ENCODE measurements around the gene ZFP90. TPM values are rescaled to one million over a fixed set of nuclear protein-coding genes. Genes with fewer than 3 reads are reported as not detected.

Gene ZFP90
- total RNA-seq (10 to 100 TPM; 11.4 to 28.6 (median 21.1) TPM), polyA plus RNA-seq (10 to 100 TPM in 2 of 3 donors, 1 to 10 TPM in 1; 7.1 to 14.7 (median 12.4) TPM)
- long read RNA-seq, donor 1, full-length matches to known transcripts: 7 of 7 reads
- long read RNA-seq, donor 1, partial matches to known transcripts: 0 of 7 reads
- long read RNA-seq, donor 1, other reads (novel, unspliced or antisense): 0 of 7 reads
- long read RNA-seq, donor 2, partial matches to known transcripts: 0 of 5 reads
- long read RNA-seq, donor 2, other reads (novel, unspliced or antisense): 0 of 5 reads
- long read RNA-seq, donor 3, full-length matches to known transcripts: 2 of 2 reads
- long read RNA-seq, donor 3, partial matches to known transcripts: 0 of 2 reads
- long read RNA-seq, donor 3, other reads (novel, unspliced or antisense): 0 of 2 reads
- long read RNA-seq, donor 4, partial matches to known transcripts: 0 of 6 reads
- long read RNA-seq, donor 4, other reads (novel, unspliced or antisense): 3 of 6 reads
- long read RNA-seq, donor 5, full-length matches to known transcripts: 3 of 13 reads
- long read RNA-seq, donor 5, partial matches to known transcripts: 0 of 13 reads
- long read RNA-seq, donor 5, other reads (novel, unspliced or antisense): 10 of 13 reads
- long read RNA-seq, donor 6, partial matches to known transcripts: 0 of 1 reads
- long read RNA-seq, donor 6, other reads (novel, unspliced or antisense): 1 of 1 reads
- long read RNA-seq, donor 7, partial matches to known transcripts: 0 of 3 reads
- long read RNA-seq, donor 7, other reads (novel, unspliced or antisense): 0 of 3 reads
- long read RNA-seq, donor 8, full-length matches to known transcripts: 7 of 7 reads
- long read RNA-seq, donor 8, partial matches to known transcripts: 0 of 7 reads
- long read RNA-seq, donor 8, other reads (novel, unspliced or antisense): 0 of 7 reads
- long read RNA-seq, donor 9, transcript ZFP90-212 (1 exons, 3,901 nt): major isoform, 7 of 7 reads
- long read RNA-seq, donor 9, partial matches to known transcripts: 0 of 7 reads
- long read RNA-seq, donor 9, other reads (novel, unspliced or antisense): 0 of 7 reads
- long read RNA-seq, donor 10, partial matches to known transcripts: 0 of 1 reads
- long read RNA-seq, donor 10, other reads (novel, unspliced or antisense): 0 of 1 reads

DNA sequence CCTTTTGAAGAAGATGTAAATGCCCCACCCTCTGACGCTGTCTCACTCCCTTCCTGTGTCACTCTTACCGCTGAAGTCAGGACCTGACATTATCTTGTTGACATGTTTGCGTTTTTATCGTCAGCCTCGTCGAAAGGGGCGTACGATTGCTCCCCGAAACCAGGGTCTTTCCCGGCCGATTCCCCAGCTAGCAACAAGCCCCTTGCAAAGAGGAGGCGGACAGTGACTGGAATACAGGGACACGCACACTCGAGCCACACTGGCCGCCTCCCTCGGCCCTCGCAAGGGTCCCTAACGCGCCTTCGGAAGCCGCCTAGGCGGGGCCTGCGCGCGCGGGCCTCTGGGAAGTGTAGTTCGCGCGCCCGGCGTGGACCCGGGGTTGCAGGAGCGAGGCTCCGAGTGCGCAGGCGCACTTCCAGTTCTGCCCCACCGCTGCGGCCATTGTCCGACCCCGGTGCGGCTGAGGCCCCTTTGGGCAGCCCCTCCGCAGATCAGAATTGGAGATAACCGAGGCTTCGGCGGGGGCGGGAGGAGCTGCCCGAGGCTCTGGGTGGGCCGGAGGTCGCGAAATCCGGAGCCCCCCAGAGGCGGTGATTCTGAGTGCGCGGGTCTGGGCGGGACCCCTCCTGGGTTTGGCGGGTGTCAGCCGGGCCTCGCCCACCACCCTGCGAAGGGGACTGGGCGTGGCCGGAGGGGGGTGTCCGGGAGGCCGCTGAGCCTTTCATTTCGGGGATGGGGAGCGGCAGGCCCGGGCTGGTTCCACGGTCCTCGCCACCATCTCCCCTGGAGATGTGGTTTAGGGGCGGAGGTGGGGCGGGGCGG, at the start of gene ZFP90:
ZFP90 (plus strand) TSS at position 412 of the 822 bp plus-strand sequence. CDS start 502 bp downstream, outside the sequence.
- no peaks in the 10 kb centered on the region for H3K27me3 ChIP-seq
- TF ChIP-seq POLR2A (IDR thresholded peaks at IDR 0.05): peak; percentile 47 to 50
- TF ChIP-seq, protein P1, sequence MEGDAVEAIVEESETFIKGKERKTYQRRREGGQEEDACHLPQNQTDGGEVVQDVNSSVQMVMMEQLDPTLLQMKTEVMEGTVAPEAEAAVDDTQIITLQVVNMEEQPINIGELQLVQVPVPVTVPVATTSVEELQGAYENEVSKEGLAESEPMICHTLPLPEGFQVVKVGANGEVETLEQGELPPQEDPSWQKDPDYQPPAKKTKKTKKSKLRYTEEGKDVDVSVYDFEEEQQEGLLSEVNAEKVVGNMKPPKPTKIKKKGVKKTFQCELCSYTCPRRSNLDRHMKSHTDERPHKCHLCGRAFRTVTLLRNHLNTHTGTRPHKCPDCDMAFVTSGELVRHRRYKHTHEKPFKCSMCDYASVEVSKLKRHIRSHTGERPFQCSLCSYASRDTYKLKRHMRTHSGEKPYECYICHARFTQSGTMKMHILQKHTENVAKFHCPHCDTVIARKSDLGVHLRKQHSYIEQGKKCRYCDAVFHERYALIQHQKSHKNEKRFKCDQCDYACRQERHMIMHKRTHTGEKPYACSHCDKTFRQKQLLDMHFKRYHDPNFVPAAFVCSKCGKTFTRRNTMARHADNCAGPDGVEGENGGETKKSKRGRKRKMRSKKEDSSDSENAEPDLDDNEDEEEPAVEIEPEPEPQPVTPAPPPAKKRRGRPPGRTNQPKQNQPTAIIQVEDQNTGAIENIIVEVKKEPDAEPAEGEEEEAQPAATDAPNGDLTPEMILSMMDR (IDR thresholded peaks at IDR 0.05): no peak
- peaks cover 5 to 6% of the 10 kb centered on the region in 2 donors for H3K4me1 ChIP-seq (replicated peaks in 1 of 2)
- H3K36me3 ChIP-seq (replicated peaks in 1 of 2): peaks cover 0 to 3% of the 10 kb centered on the region in 2 donors
- WGBS, 4 donors: 0 to 2% (median 1%) methylated on average over 4 to 71 of the region's 71 CpGs
- peak within 1 kb of the TSS in 4 of 5 donors; percentile 41 to 73 (median 68) for H3K27ac ChIP-seq
- peak within 1 kb of the TSS; percentile 56 to 97 (median 84) for H3K4me3 ChIP-seq
- peak; percentile 81 to 91 (median 87) for DNase-seq
- no peaks in the 10 kb centered on the region for H3K9me3 ChIP-seq (replicated peaks in 1 of 3)
- intact Hi-C loops (cut with DNase I): no loop called here

DNA sequence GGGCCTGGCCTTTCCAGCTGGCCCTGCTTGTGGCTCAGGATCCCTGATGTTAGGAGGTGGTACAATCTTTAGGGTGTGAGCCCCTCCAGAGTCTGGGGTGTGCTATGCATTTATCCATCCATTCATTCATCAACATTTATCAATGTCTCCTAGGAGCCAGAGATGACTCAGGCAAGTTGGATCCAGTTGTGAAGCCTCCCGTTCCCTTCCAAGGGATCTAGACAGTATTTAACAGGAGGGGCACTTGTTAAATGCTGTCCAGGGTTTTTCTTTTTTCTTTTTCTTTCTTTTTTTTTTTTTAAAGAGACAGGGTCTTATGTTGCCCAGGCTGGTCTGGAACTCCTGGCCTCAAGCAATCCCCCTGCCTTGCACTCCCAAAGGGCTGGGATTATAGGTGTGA, 48.7 kb upstream of the ZFP90 start:
- intact Hi-C loops (cut with DNase I): no loop called here
- TF ChIP-seq POLR2A (IDR thresholded peaks at IDR 0.05): no peak
- TF ChIP-seq, protein P1 (IDR thresholded peaks at IDR 0.05): no peak
- no peak overlapping the region for H3K4me3 ChIP-seq
- no peak for DNase-seq
- WGBS, 4 donors: 46 to 56% (median 52%) methylated on average over 1 of the region's 1 CpG
- no peaks in the 10 kb centered on the region for H3K27me3 ChIP-seq
- H3K27ac ChIP-seq: no peak overlapping the region
- H3K36me3 ChIP-seq (replicated peaks in 1 of 2): no peaks in the 10 kb centered on the region
- H3K9me3 ChIP-seq (replicated peaks in 1 of 3): no peaks in the 10 kb centered on the region
- no peaks in the 10 kb centered on the region for H3K4me1 ChIP-seq (replicated peaks in 1 of 2)

DNA sequence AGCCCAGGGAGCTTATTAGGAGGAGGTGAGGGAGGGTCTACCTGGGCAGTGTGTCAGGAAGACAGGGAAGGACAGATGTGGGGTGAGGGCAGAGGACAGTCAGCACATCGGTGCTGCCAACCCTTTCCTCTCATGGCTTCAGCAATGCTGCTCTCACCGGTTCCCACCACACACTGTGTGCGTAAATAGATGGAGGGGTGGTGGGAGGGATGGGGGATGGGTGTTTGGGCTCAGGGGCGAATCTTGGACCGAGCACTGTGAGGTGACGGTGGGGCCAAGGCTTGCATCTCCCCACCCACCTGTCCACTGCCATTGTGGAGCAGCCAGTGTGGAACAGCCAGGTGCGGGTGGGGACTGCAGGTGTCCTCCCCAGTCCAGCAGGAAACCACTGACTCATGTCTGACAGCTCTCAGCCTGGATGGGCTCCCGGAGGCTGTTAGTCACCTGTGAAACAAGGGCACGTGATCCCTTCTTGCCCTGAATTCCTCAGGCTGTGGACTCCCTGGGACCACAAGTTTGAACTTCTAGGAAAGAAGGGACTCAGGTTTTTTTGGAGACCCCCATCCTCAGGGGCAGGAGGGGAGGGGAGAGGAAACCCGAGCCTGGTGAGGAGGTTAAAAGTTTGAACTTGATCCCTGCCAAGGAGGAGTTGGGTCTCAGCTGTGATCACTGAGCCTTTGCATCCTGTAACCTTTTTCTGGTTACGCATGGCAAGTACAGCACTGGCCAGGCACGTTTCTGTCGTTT, 48.1 kb upstream of the ZFP90 start:
- Histone ChIP-seq H3K27me3 (no peaks in the 10 kb centered on the region), H3K4me1 (replicated peaks in 1 of 2) (no peaks in the 10 kb centered on the region), H3K9me3 (replicated peaks in 1 of 3) (no peaks in the 10 kb centered on the region), H3K27ac (no peak overlapping the region), H3K4me3 (no peak overlapping the region), H3K36me3 (replicated peaks in 1 of 2) (no peaks in the 10 kb centered on the region)
- 39 to 62% (median 44%) methylated on average over 9 to 13 of the region's 13 CpGs for WGBS, 4 donors
- TF ChIP-seq, protein P1 (IDR thresholded peaks at IDR 0.05): no peak
- no peak for TF ChIP-seq POLR2A (IDR thresholded peaks at IDR 0.05)
- peak; percentile 62 to 87 (median 73) for DNase-seq
- intact Hi-C loops (cut with DNase I): no loop called here

All from adrenal gland (tissue), 19 donors.